H1 (cell line): Measurements from ENCODE around the gene CBL.

Source experiments
- CTCF ChIP-seq, 3 experiments: IDR thresholded peaks; 1 replicate in 2 of 3; 2 replicates in 1 of 3; pipeline versions ENCODE4 v1.5.1 to v1.6.1; 2011; ENCODE audit warnings: low read length in 3 of 3, mild to moderate bottlenecking in 3 of 3, inconsistent platforms in 2 of 3, low read depth in 1 of 3, moderate library complexity in 1 of 3; ENCODE audit not compliant: insufficient read depth in 1 of 3; ENCODE audit errors: control extremely low read depth in 1 of 3
- HDAC6 ChIP-seq: IDR thresholded peaks from one replicate; pipeline ENCODE4 v1.7.1; 2012; ENCODE audit warnings: low read depth, mild to moderate bottlenecking, inconsistent platforms, low read length, moderate library complexity
- POLR2AphosphoS5 ChIP-seq: IDR thresholded peaks from 2 replicates; pipeline ENCODE4 v1.6.1; 2011; ENCODE audit warnings: low read depth, low read length
- RAD21 ChIP-seq, 2 experiments: IDR thresholded peaks in 1 of 2; conservative IDR thresholded peaks in 1 of 2; 2 replicates each; pipeline ENCODE4 v1.6.1; 2011; ENCODE audit warnings: low read depth in 2 of 2, low read length in 2 of 2, improper control_type of control experiment in 1 of 2, inconsistent platforms in 1 of 2, mild to moderate bottlenecking in 1 of 2, moderate library complexity in 1 of 2
- YY1 ChIP-seq: IDR thresholded peaks from 2 replicates; pipeline ENCODE4 v1.6.1; 2011; ENCODE audit warnings: low read depth, mild to moderate bottlenecking, low read length

DNA sequence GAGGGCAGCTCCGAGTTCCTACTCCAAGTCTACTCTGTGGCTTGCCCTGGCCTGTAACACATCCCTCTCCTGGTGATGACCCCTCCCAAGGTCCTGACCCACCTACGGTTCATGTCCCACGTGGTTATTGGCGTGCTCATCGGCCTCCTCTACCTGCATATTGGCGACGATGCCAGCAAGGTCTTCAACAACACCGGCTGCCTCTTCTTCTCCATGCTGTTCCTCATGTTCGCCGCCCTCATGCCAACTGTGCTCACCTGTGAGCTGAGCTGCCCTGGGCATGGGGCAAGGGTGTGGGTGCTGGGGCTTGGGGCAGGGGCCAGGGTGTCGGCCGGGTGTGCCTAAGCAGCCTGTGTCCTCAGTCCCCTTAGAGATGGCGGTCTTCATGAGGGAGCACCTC is 47.7 kb upstream of the CBL start:
- no peak for TF ChIP-seq CTCF (IDR thresholded peaks at IDR 0.05; ENCODE audit: control extremely low read depth in 1 of 3, insufficient read depth in 1 of 3, low read depth in 1 of 3, low read length in 3 of 3)
- no peak for TF ChIP-seq POLR2AphosphoS5
- no peak for TF ChIP-seq HDAC6
- TF ChIP-seq RAD21 (IDR thresholded peaks at IDR 0.05 in 1 of 2, conservative IDR thresholded peaks at IDR 0.05 in 1 of 2; ENCODE audit: low read depth in 2 of 2, low read length in 2 of 2) = no peak
- TF ChIP-seq YY1 = no peak
